ENCODE results near the gene ALDH7A1. TPM values are rescaled to one million over a fixed set of nuclear protein-coding genes. Genes with fewer than 3 reads are reported as not detected.
"Not testable (repeated sequence)": the region's sequence is repeated elsewhere in the genome, so short reads cannot be mapped to it uniquely, and the experiment has no call there.

The ALDH7A1 gene
- total RNA-seq, 2 experiments from 2014 or later, result 15.4 to 16.9 TPM

GRCh38 chr5:126527892-126528291, 67.1 kb downstream of the ALDH7A1 start:
- H3K4me1 Mint-ChIP-seq, result no peaks in the 10 kb centered on the region
- no peak overlapping the region for H3K27ac Mint-ChIP-seq
- H3K36me3 Mint-ChIP-seq, result no peaks in the 10 kb centered on the region
- no peaks in the 10 kb centered on the region for H3K9me3 Mint-ChIP-seq
- H3K27me3 Mint-ChIP-seq, result no peaks in the 10 kb centered on the region
- no peak for DNase-seq
- H3K4me3 Mint-ChIP-seq, result no peak overlapping the region

- Mint-ChIP-seq H3K4me1 (no peaks in the 10 kb centered on the region), H3K36me3 (no peaks in the 10 kb centered on the region), H3K27me3 (no peaks in the 10 kb centered on the region), H3K27ac (no peak overlapping the region), H3K4me3 (no peak overlapping the region), H3K9me3 (no peaks in the 10 kb centered on the region)
- no peak for DNase-seq
These were observed 67.9 kb downstream of the ALDH7A1 start for GRCh38 chr5:126527158-126527557.

GRCh38 chr5:126526493-126526892, 68.5 kb downstream of the ALDH7A1 start:
- Mint-ChIP-seq H3K4me1 (no peaks in the 10 kb centered on the region), H3K4me3 (no peak overlapping the region), H3K27me3 (no peaks in the 10 kb centered on the region), H3K27ac (no peak overlapping the region), H3K36me3 (no peaks in the 10 kb centered on the region), H3K9me3 (no peaks in the 10 kb centered on the region)
- no peak for DNase-seq

GRCh38 chr5:126525630-126526245, 69.3 kb downstream of the ALDH7A1 start:
- Mint-ChIP-seq H3K4me3 (no peak overlapping the region), H3K36me3 (no peaks in the 10 kb centered on the region), H3K27ac (no peak overlapping the region), H3K4me1 (no peaks in the 10 kb centered on the region), H3K27me3 (no peaks in the 10 kb centered on the region), H3K9me3 (no peaks in the 10 kb centered on the region)
- no peak for DNase-seq

- DNase-seq, result no peak
- H3K9me3 Mint-ChIP-seq, result no peaks in the 10 kb centered on the region
- H3K4me1 Mint-ChIP-seq, result peaks cover 4% of the 10 kb centered on the region
- no peaks in the 10 kb centered on the region for H3K36me3 Mint-ChIP-seq
- H3K27ac Mint-ChIP-seq, result no peak overlapping the region
- H3K27me3 Mint-ChIP-seq, result no peaks in the 10 kb centered on the region
- H3K4me3 Mint-ChIP-seq, result no peak overlapping the region
These were observed 71.1 kb downstream of the ALDH7A1 start for GRCh38 chr5:126523818-126524510.

GRCh38 chr5:126521130-126521529, 73.9 kb downstream of the ALDH7A1 start:
- Mint-ChIP-seq H3K36me3 (no peaks in the 10 kb centered on the region), H3K27me3 (no peaks in the 10 kb centered on the region), H3K9me3 (no peaks in the 10 kb centered on the region), H3K4me3 (no peak overlapping the region), H3K27ac (no peak overlapping the region), H3K4me1 (peaks cover 4% of the 10 kb centered on the region)
- no peak for DNase-seq

GRCh38 chr5:126520593-126520953, 74.4 kb downstream of the ALDH7A1 start:
- H3K4me3 Mint-ChIP-seq, result no peak overlapping the region
- DNase-seq, result no peak
- H3K36me3 Mint-ChIP-seq, result no peaks in the 10 kb centered on the region
- no peaks in the 10 kb centered on the region for H3K27me3 Mint-ChIP-seq
- peaks cover 4% of the 10 kb centered on the region for H3K4me1 Mint-ChIP-seq
- no peaks in the 10 kb centered on the region for H3K9me3 Mint-ChIP-seq
- no peak overlapping the region for H3K27ac Mint-ChIP-seq

GRCh38 chr5:126519637-126520592, 75.1 kb downstream of the ALDH7A1 start:
- Mint-ChIP-seq H3K27me3 (no peaks in the 10 kb centered on the region), H3K36me3 (no peaks in the 10 kb centered on the region), H3K9me3 (no peaks in the 10 kb centered on the region), H3K4me1 (peaks cover 4% of the 10 kb centered on the region), H3K27ac (no peak overlapping the region), H3K4me3 (no peak overlapping the region)
- DNase-seq, result no peak

- not testable (repeated sequence) for H3K4me3 Mint-ChIP-seq, H3K27me3 Mint-ChIP-seq, H3K9me3 Mint-ChIP-seq, DNase-seq, H3K36me3 Mint-ChIP-seq, H3K4me1 Mint-ChIP-seq, H3K27ac Mint-ChIP-seq
These were observed 75.8 kb downstream of the ALDH7A1 start for GRCh38 chr5:126519223-126519622.

- no peak overlapping the region for H3K27ac Mint-ChIP-seq
- DNase-seq, result no peak
- no peak overlapping the region for H3K4me3 Mint-ChIP-seq
- H3K27me3 Mint-ChIP-seq, result no peaks in the 10 kb centered on the region
- no peaks in the 10 kb centered on the region for H3K9me3 Mint-ChIP-seq
- peaks cover 7% of the 10 kb centered on the region for H3K4me1 Mint-ChIP-seq
- H3K36me3 Mint-ChIP-seq, result no peaks in the 10 kb centered on the region
These were observed 78.2 kb downstream of the ALDH7A1 start for GRCh38 chr5:126516852-126517251.

- Mint-ChIP-seq H3K27me3 (no peaks in the 10 kb centered on the region), H3K27ac (no peak overlapping the region), H3K36me3 (no peaks in the 10 kb centered on the region), H3K4me1 (peaks cover 9% of the 10 kb centered on the region), H3K4me3 (no peak overlapping the region), H3K9me3 (no peaks in the 10 kb centered on the region)
- DNase-seq, result no peak
These were observed 78.9 kb downstream of the ALDH7A1 start for GRCh38 chr5:126516133-126516532.

GRCh38 chr5:126515337-126515736, 79.7 kb downstream of the ALDH7A1 start:
- no peaks in the 10 kb centered on the region for H3K27me3 Mint-ChIP-seq
- DNase-seq, result no peak
- peaks cover 15% of the 10 kb centered on the region for H3K4me1 Mint-ChIP-seq
- no peak overlapping the region for H3K27ac Mint-ChIP-seq
- H3K36me3 Mint-ChIP-seq, result no peaks in the 10 kb centered on the region
- no peaks in the 10 kb centered on the region for H3K9me3 Mint-ChIP-seq
- no peak overlapping the region for H3K4me3 Mint-ChIP-seq

GRCh38 chr5:126514558-126515141, 80.4 kb downstream of the ALDH7A1 start:
- Mint-ChIP-seq H3K27me3 (no peaks in the 10 kb centered on the region), H3K9me3 (no peaks in the 10 kb centered on the region), H3K27ac (no peak overlapping the region), H3K4me3 (no peak overlapping the region), H3K4me1 (peaks cover 16% of the 10 kb centered on the region), H3K36me3 (peaks cover 1% of the 10 kb centered on the region)
- no peak for DNase-seq

- Mint-ChIP-seq H3K9me3 (no peaks in the 10 kb centered on the region), H3K27ac (no peak overlapping the region), H3K36me3 (peaks cover 1% of the 10 kb centered on the region), H3K27me3 (no peaks in the 10 kb centered on the region), H3K4me1 (peaks cover 18% of the 10 kb centered on the region), H3K4me3 (no peak overlapping the region)
- no peak for DNase-seq
These were observed 80.9 kb downstream of the ALDH7A1 start for GRCh38 chr5:126514131-126514557.

GRCh38 chr5:126513703-126514102, 81.3 kb downstream of the ALDH7A1 start:
- Mint-ChIP-seq H3K36me3 (peaks cover 3% of the 10 kb centered on the region), H3K4me1 (peaks cover 22% of the 10 kb centered on the region), H3K4me3 (no peak overlapping the region), H3K27ac (no peak overlapping the region), H3K27me3 (no peaks in the 10 kb centered on the region), H3K9me3 (peaks cover 3% of the 10 kb centered on the region)
- no peak for DNase-seq
